ENCODE results near the gene CNDP2.

CNDP2 gene

DNA sequence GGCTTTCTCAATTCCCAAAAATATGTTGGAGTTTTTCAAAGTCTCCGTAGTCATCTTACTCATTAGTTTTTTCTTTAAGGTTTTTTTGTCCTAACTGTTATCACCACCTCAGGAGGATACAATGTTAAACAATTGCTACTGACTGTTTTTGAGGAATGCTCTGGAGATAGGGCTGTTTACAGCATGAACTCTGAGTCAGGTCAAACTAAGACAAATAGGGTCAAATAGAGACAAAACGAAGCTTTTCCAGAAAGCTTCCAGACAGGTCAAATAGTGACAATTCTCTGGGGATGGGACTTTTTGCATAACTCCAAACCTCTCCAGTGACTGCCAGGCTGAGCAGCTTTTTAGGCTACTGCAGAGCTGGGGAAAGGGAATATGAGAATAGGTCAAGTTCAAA lies 23.9 kb upstream of the CNDP2 start:
- DNase-seq (ENCODE audit: extremely low read depth, low read depth): no peak

DNA sequence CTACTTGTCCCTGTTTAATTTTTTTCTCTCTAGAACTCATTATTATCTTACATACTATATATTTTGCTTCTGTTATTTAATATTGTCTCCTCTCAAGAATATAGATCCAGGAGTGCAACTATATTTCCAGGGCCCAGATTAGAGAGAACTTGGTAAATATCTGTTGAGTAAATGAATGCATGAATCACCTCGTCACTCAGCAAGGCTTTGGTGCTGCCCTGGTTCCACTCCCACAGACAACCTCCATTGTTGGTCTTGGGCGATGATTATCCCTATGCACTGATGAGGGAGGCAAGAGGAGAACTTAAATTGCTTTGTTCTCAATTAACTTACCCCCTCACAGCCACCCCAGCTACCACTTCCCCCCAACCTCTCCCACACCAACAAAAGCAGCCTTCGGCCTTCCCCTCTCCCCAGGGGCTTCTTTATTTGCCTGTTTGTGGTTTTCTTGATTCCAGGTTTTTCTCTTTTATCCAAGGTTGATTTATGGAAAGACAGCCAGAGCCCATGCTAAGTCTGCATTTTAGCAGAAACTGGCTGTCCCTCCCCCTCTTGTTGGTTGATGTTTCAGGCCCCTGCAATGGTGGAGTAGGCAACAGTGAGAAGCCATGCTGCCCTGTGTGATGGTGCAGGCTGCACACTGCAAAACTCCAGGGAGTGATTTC lies 22.1 kb upstream of the CNDP2 start:
- TF ChIP-seq, protein P1, sequence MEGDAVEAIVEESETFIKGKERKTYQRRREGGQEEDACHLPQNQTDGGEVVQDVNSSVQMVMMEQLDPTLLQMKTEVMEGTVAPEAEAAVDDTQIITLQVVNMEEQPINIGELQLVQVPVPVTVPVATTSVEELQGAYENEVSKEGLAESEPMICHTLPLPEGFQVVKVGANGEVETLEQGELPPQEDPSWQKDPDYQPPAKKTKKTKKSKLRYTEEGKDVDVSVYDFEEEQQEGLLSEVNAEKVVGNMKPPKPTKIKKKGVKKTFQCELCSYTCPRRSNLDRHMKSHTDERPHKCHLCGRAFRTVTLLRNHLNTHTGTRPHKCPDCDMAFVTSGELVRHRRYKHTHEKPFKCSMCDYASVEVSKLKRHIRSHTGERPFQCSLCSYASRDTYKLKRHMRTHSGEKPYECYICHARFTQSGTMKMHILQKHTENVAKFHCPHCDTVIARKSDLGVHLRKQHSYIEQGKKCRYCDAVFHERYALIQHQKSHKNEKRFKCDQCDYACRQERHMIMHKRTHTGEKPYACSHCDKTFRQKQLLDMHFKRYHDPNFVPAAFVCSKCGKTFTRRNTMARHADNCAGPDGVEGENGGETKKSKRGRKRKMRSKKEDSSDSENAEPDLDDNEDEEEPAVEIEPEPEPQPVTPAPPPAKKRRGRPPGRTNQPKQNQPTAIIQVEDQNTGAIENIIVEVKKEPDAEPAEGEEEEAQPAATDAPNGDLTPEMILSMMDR (IDR thresholded peaks at IDR 0.05; ENCODE audit: low read depth, low read length): no peak
- no peak for DNase-seq (ENCODE audit: extremely low read depth, low read depth)

More for the DNA sequence above, 23.9 kb upstream of the CNDP2 start:
- TF ChIP-seq, protein P1 (IDR thresholded peaks at IDR 0.05; ENCODE audit: low read depth, low read length): no peak

DNA sequence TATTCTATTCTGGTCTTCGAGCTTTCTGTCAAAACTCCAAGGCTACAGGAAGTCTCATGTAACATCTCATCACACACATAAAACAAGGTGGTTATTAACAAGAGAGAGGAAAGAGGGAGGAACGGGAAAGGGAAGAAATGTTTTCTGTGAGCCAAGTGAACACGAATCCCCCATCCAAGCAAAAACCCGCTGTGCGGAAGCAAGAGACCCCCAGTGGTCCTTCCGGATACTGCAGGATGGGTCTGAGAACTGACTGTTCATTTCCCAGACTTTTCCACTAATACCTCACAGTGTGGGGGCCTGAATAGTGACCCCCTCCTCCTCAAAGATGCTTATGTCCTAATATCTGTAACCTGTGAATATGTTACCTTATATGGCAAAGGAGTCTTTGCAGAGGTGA lies 20.0 kb upstream of the CNDP2 start:
- TF ChIP-seq, protein P1 (IDR thresholded peaks at IDR 0.05; ENCODE audit: low read depth, low read length): peak; percentile 58
- no peak for DNase-seq (ENCODE audit: extremely low read depth, low read depth)

DNA sequence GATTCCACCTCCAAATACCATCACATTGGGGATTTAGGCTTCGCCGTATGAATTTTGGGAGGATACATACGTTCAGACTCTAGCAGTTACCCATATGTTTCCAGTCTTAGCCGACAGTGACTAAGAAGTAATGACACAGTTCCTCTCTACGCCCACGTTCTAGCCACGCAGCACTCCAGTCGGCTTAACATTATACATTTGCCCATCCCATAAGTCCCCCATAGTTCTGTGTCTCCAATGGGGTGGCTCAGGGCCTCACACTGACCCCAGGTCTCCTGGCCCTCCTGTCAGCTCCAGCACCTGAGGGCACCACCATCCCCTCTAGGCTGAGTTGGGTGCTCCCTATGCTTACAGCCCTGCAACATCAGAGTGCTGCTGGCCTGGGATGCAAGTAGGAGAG lies 18.4 kb upstream of the CNDP2 start:
- TF ChIP-seq, protein P1 (IDR thresholded peaks at IDR 0.05; ENCODE audit: low read depth, low read length): no peak
- no peak for DNase-seq (ENCODE audit: extremely low read depth, low read depth)

DNA sequence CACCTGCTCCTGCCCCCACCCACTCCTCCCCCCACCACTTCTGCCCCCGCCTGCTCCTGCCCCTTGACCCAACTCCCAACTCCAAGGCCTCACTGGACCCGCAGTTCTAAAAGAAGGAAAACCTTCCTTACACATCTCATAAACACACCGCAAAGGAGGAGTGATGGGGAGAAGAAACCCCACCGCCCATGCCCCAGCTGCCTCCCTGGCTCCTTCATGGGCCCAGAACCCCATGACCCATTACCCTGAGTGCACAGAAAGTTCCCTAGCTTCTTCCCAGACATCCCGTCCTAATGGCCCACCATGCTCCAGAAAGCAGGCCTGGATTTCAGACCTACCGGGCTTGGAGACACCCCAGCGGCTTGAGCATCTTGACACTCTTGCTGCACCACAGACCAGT lies 17.8 kb upstream of the CNDP2 start:
- DNase-seq (ENCODE audit: extremely low read depth, low read depth): no peak
- TF ChIP-seq, protein P1 (IDR thresholded peaks at IDR 0.05; ENCODE audit: low read depth, low read length): no peak

DNA sequence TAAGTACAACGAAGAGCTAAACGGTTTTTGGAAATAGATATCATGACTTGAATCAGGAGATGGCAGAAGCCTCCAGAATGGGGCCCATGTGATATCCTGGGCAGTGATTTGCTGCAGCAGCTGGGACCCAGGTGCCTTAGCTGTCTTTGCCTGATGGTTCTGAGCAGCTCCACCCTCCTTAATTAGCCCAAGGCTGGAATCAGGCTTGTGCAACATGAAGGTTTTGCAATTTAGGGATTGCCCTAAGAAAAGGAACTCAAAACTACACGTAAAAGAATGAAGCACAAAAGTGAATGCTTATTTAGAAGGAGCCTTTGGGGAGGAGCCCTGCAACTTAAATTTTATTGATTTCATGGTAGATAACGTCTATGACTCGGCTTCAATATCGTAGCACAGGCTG lies 17.3 kb upstream of the CNDP2 start:
- no peak for DNase-seq (ENCODE audit: extremely low read depth, low read depth)
- TF ChIP-seq, protein P1 (IDR thresholded peaks at IDR 0.05; ENCODE audit: low read depth, low read length): no peak

DNA sequence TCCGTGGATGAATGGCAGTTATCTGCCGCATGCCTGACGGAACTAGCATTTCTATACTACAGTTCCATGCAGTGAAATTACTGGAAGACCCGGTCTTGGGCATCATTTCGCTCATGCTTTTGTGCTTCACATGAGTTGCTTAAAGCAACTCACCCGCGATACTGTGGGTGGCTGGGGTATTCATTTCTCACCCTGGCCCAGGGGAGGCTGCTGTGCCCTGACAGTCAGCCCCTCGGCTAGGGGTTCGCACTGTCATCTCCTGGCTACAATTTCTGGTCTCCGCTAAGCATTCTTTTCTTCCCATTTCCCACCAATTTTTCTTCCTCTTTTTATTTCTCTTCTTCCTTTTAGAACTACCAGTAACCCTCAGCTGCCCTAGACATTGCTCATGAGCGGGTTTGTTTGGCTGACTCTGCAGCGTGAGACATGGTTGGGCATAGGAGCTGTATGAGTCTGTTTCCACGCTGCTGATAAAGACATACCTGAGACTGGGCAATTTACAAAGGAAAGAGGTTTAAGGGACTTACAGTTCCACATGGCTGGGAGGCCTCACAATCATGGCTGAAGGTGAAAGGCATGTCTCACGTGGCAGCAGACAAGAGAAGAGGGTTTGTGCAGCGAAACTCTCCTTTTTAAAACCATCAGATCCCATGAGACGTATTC lies 16.5 kb upstream of the CNDP2 start:
- no peak for DNase-seq (ENCODE audit: extremely low read depth, low read depth)
- TF ChIP-seq, protein P1 (IDR thresholded peaks at IDR 0.05; ENCODE audit: low read depth, low read length): no peak

Data from AG09319 (cell line).